Stimulated activated CD4-positive, alpha-beta T cell treated with anti-CD3 and anti-CD28 coated beads, Interleukin-1b, Interleukin-23, amount 100 ng/mL, for 24 hours (primary cell): ENCODE data around the gene LDLRAD3.

Experiments
- DNase-seq, 4 experiments: peaks; one replicate each; pipeline ENCODE4 v3.0.0-alpha.2; 2020; ENCODE audit warnings: low read depth in 4 of 4, low spot score in 1 of 4

The LDLRAD3 gene

DNA sequence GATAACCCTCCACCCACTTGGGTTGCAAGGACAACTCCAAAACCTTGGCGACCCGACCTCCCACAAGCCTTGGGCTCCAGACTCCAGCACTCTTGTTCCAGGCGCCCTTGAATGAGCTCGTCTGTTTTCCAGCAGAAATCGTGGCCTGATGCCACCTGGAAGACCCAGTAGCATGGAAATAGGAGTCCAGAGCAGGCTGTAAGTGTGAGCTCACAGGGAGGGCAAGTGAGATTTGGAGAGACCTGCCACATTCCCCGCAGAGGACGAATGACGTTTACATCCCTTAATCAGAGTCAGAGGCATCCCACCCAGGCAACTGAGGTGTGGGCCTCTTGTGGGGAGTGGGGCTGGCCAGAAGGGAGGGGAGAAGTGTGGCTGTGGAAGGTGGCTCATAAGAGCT, 71.9 kb downstream of the LDLRAD3 start:
- DNase-seq = no peak

GRCh38 chr11:36016263-36016662, 72.4 kb downstream of the LDLRAD3 start:
- no peak for DNase-seq

DNA sequence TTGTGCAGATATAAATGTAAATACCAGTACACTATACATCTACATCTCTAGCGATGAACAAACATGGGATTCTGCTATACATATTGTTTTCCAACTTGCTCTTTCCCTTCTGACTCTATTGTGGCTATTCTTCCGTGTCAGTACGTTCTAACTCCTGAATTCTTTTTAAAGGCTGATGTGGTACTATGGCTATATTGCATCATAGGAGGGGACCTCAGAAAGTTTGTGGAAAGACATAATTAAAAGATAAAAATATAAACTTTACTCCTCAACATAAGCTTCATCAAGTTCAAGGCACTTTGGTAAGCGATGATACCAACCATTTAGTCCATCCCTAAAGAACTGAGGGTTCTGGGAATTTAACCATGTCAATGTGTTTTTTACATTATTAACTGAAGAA, 72.8 kb downstream of the LDLRAD3 start:
- no peak for DNase-seq

DNA sequence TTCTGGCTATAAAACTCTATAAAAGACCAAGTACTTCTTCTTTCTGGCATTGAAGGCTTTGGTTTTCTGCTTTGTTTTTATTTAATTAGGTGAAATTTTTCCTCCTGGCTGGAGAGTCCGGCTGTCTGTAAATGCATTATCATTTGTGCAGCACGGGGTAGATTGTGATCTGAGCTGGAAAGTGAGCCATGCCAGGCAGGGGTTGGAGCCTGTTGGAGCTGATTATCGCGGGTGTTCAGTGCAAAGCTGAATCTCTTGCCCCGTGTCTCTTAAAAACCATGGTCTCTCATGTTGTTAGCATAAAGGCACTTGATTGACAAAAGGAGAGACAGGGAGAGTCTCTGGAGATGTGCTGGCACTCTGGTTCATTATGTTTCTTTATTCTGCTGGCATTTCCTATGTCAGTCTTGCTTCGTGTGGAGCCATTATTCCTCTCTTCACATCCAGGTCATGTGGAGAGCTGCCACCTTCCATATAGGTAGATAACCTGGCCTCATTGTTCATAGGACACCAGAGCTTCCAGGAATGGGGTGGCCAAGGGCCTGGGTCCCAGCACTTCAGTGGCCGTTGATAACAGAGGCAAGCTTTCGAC, 75.2 kb downstream of the LDLRAD3 start:
- no peak for DNase-seq

DNA sequence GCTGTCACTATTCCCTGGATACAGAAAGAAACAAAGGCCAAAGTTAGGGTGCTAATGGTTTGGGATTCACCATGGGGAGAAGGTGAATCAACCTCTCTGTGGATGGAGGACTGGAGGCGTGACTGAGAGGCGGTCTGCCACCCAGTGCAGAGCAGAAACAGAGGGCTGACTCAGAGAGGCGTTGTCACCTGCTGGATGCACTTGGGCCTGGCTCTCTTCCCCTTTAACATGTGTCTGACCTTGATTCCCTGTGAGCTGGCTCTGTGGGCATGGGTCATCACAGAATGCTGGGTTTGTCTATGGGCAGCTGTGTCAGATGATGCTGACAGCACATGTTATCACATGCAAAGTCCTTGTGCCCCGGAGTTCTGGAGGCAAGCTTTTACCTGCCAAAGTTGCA, 75.9 kb downstream of the LDLRAD3 start:
- no peak for DNase-seq

GRCh38 chr11:36022882-36023281, 79.0 kb downstream of the LDLRAD3 start:
- DNase-seq = no peak

DNA sequence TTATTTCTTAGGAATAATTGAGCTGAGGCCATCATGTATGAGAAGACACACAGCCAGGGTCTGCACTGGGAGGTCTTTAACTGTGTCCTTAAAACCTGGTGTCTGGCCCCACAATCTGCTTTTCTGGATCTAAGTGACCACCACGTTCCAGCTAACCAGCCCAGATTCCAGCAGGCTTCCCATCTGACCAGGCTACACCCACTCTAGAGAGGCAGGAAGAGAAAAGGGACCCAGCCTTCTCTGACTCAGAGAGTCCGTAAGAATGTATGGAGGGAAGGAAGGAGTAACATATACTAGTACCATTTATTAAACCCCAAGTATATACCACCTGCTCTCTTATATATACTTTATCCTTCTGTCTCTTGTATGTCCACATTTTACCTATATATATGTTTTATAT, 80.1 kb downstream of the LDLRAD3 start:
- no peak for DNase-seq

- no peak for DNase-seq
These were observed 80.9 kb downstream of the LDLRAD3 start for GRCh38 chr11:36024716-36025115.

DNA sequence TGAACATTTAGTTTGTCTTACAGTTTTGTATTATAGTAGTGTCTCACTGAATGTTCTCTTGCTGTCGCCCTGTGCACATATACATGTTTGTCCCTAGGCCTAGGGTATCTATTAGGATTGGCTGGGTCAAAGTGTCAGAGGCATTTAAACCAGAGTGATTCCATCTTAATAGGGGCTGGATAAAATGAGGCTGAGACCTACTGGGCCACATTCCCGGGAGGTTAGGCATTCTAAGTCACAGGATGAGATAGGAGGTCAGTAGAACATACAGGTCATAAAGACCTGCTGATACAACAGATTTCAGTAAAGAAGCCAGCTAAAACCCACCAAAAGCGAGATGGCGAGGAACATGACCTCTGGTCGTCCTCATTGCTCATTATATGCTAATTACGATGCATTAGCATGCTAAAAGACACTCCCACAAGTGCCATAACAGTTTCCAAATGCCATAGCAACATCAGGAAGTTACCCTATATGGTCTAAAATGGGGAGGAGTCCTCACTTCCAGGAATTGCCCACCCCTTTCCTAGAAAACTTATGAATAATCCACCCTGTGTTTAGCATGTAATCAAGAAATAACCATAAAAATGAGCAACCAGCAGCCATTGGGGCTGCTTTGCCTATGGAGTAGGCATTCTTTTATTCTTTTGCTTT, 82.6 kb downstream of the LDLRAD3 start:
- no peak for DNase-seq

GRCh38 chr11:36027731-36028130, 83.9 kb downstream of the LDLRAD3 start:
- no peak for DNase-seq

DNA sequence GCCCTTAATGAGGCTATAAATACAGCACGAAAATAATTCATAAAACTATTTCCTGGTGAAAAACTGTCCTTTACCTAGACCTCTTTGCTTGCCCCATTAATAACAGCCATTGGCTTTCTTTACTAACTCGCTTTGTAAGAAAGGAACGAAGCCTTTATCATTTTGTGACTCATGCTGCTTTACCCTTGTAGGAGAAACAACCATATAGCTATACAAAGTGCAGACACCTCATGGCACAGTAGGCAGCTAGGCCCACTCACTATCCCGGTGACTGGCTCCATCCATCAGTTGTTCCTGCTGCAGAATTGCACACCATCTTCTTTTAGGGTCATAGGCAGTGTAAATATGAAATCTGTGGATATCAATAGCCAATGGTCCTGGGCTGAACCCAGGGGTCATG, 85.8 kb downstream of the LDLRAD3 start:
- DNase-seq = no peak

DNA sequence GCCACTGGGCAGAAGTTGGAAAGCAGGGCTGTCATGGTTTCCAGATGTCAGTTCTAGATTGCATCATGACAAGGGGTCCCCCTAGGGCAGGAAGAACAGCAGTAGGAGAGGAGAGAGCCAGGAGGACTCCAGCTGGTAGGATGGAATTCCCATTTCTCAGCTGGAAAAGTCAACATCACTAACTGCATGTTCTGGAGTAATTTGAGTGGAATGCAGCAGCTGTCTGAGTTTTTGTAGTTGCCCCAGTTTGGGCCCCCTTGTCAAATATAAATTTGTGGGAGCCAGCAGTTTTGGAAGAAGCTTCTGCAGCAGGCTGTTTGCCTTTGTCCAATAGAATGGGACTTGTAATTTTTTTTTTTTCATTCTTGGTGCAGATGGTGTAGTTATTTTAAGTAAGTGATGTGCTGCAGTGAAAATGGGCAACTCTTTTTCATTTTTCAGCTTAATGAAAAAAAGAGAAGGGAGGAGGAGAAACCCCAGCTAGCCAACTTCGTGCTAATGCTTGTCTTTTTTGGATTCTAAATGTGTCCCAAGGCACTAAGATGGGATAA, 86.9 kb downstream of the LDLRAD3 start:
- no peak for DNase-seq

GRCh38 chr11:36033082-36033751, 89.4 kb downstream of the LDLRAD3 start:
- no peak for DNase-seq

DNA sequence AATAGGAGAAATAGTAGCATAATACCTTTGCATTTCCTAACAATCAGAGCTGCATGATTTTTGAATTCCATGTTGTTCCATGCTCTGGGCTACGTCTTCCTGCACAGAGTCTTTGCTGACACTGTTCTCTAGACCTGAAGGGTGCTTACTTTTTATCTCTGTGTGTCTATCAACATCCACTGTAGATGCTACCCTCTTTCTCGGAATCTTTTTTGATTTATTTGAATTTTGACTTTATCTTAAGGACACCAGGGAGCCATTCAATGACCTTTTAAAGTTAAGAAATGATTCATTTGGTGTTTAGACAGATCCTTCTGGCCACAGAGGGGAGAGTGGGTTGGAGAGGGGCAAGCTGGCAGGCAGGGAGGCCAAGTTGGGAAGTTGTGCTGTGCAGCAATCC, 90.1 kb downstream of the LDLRAD3 start:
- no peak for DNase-seq

DNA sequence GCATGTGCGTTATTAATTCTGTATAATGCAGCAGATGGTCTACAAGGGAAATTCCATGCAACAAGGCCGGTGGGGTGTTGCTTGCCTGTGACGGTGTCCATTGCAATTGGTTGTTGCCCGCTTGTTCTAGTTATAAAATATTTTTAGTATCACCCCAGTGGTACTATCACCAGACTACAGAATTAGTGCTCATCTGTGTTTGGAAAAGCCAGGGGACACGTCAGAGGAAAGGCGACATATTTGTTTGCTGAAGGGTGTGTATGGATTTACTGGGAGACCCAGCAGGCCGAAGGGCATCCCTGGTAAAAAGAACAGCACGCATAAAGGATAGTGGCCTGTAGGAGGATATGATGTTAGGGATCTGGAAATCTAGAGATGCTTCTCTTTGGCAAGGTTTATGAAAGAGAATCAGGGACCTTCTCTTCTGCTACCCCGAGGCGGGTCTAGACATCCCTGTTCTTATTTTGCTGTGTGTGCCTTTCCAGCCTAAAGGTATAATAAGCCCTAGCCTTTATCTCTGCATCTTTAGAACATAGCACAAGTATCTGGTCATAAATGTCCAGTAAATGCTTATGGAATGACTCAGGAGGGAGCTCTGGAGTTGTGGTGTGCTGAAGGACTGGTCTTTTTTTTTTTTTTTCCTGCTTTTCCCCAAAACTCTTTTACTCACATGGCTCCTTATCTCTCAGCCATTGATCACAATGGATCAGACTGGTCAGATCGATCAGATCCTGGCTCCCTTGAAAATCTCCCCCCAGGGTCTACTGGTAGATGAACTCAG, 90.9 kb downstream of the LDLRAD3 start:
- DNase-seq = no peak

DNA sequence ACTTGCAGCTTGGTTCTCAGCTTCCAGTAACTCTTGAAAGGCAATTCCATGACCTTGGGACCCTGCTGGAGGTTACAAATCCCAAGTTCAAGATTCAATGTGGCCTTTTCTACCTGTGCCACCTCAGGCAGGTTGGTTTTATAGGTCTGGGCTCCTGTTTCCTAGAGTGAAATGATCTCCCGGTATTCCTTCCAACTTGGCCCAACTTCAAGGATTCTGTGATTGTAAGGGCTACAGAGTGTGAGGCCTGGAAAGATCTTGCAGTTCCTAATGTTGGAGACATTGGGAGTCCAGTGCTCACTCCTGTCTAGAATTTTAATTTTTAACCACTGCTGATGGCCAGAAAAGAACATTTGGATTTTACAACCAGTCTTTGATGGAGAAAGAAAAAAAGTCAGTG, 91.6 kb downstream of the LDLRAD3 start:
- DNase-seq = no peak

DNA sequence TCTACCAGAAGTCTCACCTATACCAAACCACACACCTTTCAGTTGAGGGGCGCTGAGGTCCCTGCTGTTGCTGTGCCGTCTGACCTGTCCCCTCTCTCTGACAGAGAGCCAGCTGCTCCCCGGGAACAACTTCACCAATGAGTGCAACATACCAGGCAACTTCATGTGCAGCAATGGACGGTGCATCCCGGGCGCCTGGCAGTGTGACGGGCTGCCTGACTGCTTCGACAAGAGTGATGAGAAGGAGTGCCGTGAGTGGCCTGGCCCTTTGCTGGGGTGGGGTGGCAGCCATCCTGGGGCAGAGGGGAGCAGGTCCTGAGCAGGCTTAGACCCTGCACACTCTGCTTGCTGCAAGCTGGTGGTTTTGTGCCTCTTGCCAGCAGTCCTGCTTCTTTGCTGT, 92.1 kb downstream of the LDLRAD3 start:
- DNase-seq = no peak

DNA sequence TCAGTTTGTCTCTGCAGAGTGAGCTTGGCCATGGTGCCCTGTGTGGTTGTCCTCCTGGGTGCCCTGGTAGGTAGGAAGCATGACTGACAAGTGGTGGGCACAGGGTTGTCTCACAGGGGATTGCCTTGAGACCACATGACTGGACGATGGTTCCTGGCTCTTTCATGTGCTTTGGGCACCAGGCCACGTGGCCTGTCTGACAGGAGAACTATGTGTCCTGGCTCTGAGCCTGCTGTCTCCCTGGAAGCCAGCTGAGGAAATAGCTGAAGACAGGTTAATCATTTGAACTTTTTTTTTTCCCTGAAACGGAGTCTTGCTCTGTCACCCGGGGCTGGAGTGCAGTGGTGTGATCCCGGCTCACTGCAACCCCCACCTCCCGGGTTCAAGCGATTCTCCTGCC, 93.2 kb downstream of the LDLRAD3 start:
- DNase-seq = no peak

GRCh38 chr11:36038541-36038940, 94.7 kb downstream of the LDLRAD3 start:
- DNase-seq = no peak

DNA sequence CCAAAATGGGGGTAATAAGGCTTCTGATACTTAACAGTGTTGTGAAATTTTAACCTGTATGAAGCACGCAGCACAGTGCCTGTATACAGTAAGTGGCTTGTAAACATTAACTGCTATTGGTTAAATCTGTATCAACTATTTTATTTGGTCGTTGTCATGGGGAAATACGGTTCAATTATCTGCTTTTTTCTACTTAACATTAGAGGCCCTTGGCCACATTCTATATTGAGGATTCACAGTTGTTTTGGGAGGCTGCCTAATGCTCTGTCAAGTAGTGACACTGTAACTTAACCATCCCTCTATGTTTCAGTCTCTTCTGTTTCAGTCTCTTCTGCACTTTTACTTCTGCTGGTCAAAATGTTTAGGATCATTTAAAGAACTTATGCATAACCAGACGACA, 95.6 kb downstream of the LDLRAD3 start:
- no peak for DNase-seq

GRCh38 chr11:36041988-36042611, 98.2 kb downstream of the LDLRAD3 start:
- no peak for DNase-seq
